ENCODE measurements around the gene GRIN2A.

DNA sequence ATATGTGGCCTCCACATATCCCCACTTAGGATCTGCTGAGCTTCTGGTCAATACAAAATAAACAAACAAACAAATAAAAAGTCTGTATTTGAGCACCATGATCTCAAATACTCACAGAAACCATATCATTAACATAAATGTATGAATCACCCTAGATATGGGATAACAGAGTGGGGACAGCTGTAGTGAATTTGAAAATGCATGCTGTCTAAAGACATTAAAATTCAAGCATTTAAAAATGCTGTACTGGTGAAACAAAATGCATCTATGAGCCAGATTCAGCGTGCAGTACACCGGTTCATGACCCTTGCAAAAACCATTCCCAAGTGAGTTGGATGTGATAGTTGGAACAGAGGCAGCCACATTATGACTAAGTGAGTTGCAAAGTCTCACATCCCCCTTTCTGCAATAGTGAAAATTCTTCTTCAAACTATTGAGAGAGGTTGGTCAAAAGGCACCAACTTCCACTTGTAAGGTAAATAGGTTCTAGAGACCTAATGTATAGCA, 12.3 kb downstream of the GRIN2A start:
- TF ChIP-seq ZNF766 (CRISPR knock-in tag; IDR thresholded peaks at IDR 0.05; ENCODE audit: borderline replicate concordance), result no peak
- no peak for TF ChIP-seq ZNF883 (CRISPR knock-in tag; IDR thresholded peaks at IDR 0.05; ENCODE audit: not compliant biosample characterization)
- TF ChIP-seq EZH2 (conservative IDR thresholded peaks at IDR 0.05; ENCODE audit: low read depth, low read length), result no peak
- TF ChIP-seq HDAC2 (CRISPR knock-in tag; IDR thresholded peaks at IDR 0.05), result no peak
- no peak for TF ChIP-seq POLR2G (IDR thresholded peaks at IDR 0.05; ENCODE audit: low read depth, low read length)
- no peak for TF ChIP-seq RAD51 (IDR thresholded peaks at IDR 0.05; ENCODE audit: borderline replicate concordance)
- no peak for TF ChIP-seq POLR2A (IDR thresholded peaks at IDR 0.05; ENCODE audit: insufficient read depth in 1 of 2, low read depth in 2 of 2, low read length in 2 of 2)
- TF ChIP-seq TP53 (CRISPR knock-in tag; conservative IDR thresholded peaks at IDR 0.05), result no peak

Measured in HepG2 (cell line).